Measurements from ENCODE around the gene ZCCHC2. TPM values are rescaled to one million over a fixed set of nuclear protein-coding genes. Genes with fewer than 3 reads are reported as not detected.

Gene ZCCHC2
- polyA plus RNA-seq, 1 donor (not counting 4 experiments of a cell fraction or from before 2014, with no cell fraction given): 12.9 TPM

- Histone ChIP-seq H3K9me3 (ENCODE audit: control insufficient read depth, low read depth, low read length) (no peaks in the 10 kb centered on the region), H3K9me1 (ENCODE audit: control insufficient read depth, extremely low read depth, insufficient read depth, low read length) (peaks cover 2% of the 10 kb centered on the region), H3K9ac (ENCODE audit: control insufficient read depth, extremely low read depth, insufficient read depth, low read length) (no peak overlapping the region), H3K27ac (ENCODE audit: control insufficient read depth, insufficient read depth, low read length) (no peak overlapping the region), H3K4me3 (ENCODE audit: control insufficient read depth in 2 of 3, extremely low read depth in 1 of 3, insufficient read depth in 2 of 3, low read depth in 1 of 3, low read length in 3 of 3) (no peak overlapping the region), H3K27me3 (ENCODE audit: control insufficient read depth, extremely low read depth, insufficient read depth, low read length) (no peaks in the 10 kb centered on the region), H3K4me2 (ENCODE audit: control insufficient read depth, extremely low read depth, insufficient read depth, low read depth, low read length) (no peak overlapping the region), H3K4me1 (ENCODE audit: control insufficient read depth, extremely low read depth, insufficient read depth, low read length) (peaks cover 7% of the 10 kb centered on the region), H4K20me1 (ENCODE audit: control insufficient read depth, extremely low read depth, insufficient read depth, low read length) (no peaks in the 10 kb centered on the region), H3K36me3 (ENCODE audit: control insufficient read depth in 2 of 2, extremely low read depth in 1 of 2, insufficient read depth in 2 of 2, low read length in 2 of 2) (peaks cover 20 to 24% of the 10 kb centered on the region in 2 experiments), H2AFZ (ENCODE audit: control insufficient read depth, low read length) (no peak overlapping the region), H3K79me2 (ENCODE audit: control insufficient read depth, insufficient read depth, low read length) (no peaks in the 10 kb centered on the region)
- dilution Hi-C loops (cut with MboI; ENCODE audit: extremely low pct_ligation_motif_present, low sequenced_read_pairs): no loop called here
- TF ChIP-seq EZH2 (IDR thresholded peaks at IDR 0.05; ENCODE audit: low read length) (no peak), CTCF (optimal IDR thresholded peaks at IDR 0.05 in 1 of 3, IDR thresholded peaks at IDR 0.05 in 1 of 3, conservative IDR thresholded peaks at IDR 0.05 in 1 of 3; ENCODE audit: extremely low read depth in 1 of 3, insufficient read depth in 2 of 3, low read length in 3 of 3) (no peak)
- DNase-seq (ENCODE audit: low read depth, low spot score): no peak
- FAIRE-seq: peak; percentile 5
Observed at GRCh38 chr18:62571648-62572047, 48.8 kb downstream of the ZCCHC2 start.

- dilution Hi-C loops (cut with MboI; ENCODE audit: extremely low pct_ligation_motif_present, low sequenced_read_pairs): no loop called here
- H3K4me2 ChIP-seq (ENCODE audit: control insufficient read depth, extremely low read depth, insufficient read depth, low read depth, low read length): no peak overlapping the region
- H3K79me2 ChIP-seq (ENCODE audit: control insufficient read depth, insufficient read depth, low read length): no peaks in the 10 kb centered on the region
- DNase-seq (ENCODE audit: low read depth, low spot score) (no peak), FAIRE-seq (peak; percentile 82)
- H3K9me1 ChIP-seq (ENCODE audit: control insufficient read depth, extremely low read depth, insufficient read depth, low read length): peaks cover 2% of the 10 kb centered on the region
- no peaks in the 10 kb centered on the region for H3K9me3 ChIP-seq (ENCODE audit: control insufficient read depth, low read depth, low read length)
- no peak overlapping the region for H3K27ac ChIP-seq (ENCODE audit: control insufficient read depth, insufficient read depth, low read length)
- TF ChIP-seq CTCF (optimal IDR thresholded peaks at IDR 0.05 in 1 of 3, IDR thresholded peaks at IDR 0.05 in 1 of 3, conservative IDR thresholded peaks at IDR 0.05 in 1 of 3; ENCODE audit: extremely low read depth in 1 of 3, insufficient read depth in 2 of 3, low read length in 3 of 3): no peak
- no peak for TF ChIP-seq EZH2 (IDR thresholded peaks at IDR 0.05; ENCODE audit: low read length)
- H4K20me1 ChIP-seq (ENCODE audit: control insufficient read depth, extremely low read depth, insufficient read depth, low read length): no peaks in the 10 kb centered on the region
- no peak overlapping the region for H3K4me3 ChIP-seq (ENCODE audit: control insufficient read depth in 2 of 3, extremely low read depth in 1 of 3, insufficient read depth in 2 of 3, low read depth in 1 of 3, low read length in 3 of 3)
- no peak overlapping the region for H2AFZ ChIP-seq (ENCODE audit: control insufficient read depth, low read length)
- no peaks in the 10 kb centered on the region for H3K27me3 ChIP-seq (ENCODE audit: control insufficient read depth, extremely low read depth, insufficient read depth, low read length)
- peaks cover 19 to 27% of the 10 kb centered on the region in 2 experiments for H3K36me3 ChIP-seq (ENCODE audit: control insufficient read depth in 2 of 2, extremely low read depth in 1 of 2, insufficient read depth in 2 of 2, low read length in 2 of 2)
- no peak overlapping the region for H3K9ac ChIP-seq (ENCODE audit: control insufficient read depth, extremely low read depth, insufficient read depth, low read length)
- H3K4me1 ChIP-seq (ENCODE audit: control insufficient read depth, extremely low read depth, insufficient read depth, low read length): peaks cover 7% of the 10 kb centered on the region
Observed at GRCh38 chr18:62572456-62572855, 49.6 kb downstream of the ZCCHC2 start.
